ENCODE data around the gene CHAF1A.

DNA sequence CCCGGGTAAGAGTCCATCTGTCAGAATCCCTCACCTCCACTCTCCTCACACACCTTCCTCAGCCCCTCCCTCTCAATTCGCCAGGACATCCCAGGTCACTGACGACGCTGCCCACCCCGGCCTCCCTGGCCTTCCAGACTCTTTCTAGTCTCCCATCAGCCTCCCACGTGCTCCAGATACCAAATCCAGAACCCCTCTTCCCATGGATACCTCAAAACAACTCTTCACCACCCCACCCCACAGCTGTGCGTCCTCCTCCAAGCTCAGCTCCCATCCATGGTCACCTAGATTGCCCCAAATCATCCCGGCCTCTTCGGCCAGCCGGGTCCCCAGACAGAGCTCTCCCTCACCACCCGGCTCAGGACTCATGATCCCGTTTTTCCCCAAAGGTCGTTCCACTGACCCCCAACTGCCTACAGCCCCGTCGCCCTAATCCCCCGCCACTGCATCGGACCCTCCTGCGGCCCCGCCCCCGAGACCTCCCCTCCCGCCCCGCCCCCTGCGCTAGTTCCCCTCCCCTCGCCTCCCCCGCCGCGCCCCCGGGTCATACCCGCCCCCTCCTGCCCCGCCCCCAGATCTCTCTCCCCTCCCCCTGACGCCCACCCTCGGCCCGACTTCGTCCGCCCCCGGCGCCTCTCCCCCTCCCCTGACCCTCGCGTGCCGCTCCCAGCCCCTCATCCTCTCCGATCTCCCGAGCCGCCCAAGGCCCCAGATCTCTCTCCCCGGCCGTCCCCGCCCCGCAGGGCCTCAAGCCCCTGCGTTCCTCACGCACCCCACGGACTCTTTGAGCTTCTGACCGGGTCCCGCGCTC, 54.6 kb downstream of the CHAF1A start:
- TF ChIP-seq SP1 (IDR thresholded peaks at IDR 0.05) (no peak), RAD21 (IDR thresholded peaks at IDR 0.05) (no peak), TAF1 (conservative IDR thresholded peaks at IDR 0.05) (no peak), HNF4G (IDR thresholded peaks at IDR 0.05) (no peak), EGR1 (IDR thresholded peaks at IDR 0.05; ENCODE audit: low read depth in 2 of 2) (no peak)
- TF ChIP-seq, protein P1, sequence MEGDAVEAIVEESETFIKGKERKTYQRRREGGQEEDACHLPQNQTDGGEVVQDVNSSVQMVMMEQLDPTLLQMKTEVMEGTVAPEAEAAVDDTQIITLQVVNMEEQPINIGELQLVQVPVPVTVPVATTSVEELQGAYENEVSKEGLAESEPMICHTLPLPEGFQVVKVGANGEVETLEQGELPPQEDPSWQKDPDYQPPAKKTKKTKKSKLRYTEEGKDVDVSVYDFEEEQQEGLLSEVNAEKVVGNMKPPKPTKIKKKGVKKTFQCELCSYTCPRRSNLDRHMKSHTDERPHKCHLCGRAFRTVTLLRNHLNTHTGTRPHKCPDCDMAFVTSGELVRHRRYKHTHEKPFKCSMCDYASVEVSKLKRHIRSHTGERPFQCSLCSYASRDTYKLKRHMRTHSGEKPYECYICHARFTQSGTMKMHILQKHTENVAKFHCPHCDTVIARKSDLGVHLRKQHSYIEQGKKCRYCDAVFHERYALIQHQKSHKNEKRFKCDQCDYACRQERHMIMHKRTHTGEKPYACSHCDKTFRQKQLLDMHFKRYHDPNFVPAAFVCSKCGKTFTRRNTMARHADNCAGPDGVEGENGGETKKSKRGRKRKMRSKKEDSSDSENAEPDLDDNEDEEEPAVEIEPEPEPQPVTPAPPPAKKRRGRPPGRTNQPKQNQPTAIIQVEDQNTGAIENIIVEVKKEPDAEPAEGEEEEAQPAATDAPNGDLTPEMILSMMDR (IDR thresholded peaks at IDR 0.05; ENCODE audit: low read depth, low read length, missing input control): no peak
- TF ChIP-seq, protein P2, sequence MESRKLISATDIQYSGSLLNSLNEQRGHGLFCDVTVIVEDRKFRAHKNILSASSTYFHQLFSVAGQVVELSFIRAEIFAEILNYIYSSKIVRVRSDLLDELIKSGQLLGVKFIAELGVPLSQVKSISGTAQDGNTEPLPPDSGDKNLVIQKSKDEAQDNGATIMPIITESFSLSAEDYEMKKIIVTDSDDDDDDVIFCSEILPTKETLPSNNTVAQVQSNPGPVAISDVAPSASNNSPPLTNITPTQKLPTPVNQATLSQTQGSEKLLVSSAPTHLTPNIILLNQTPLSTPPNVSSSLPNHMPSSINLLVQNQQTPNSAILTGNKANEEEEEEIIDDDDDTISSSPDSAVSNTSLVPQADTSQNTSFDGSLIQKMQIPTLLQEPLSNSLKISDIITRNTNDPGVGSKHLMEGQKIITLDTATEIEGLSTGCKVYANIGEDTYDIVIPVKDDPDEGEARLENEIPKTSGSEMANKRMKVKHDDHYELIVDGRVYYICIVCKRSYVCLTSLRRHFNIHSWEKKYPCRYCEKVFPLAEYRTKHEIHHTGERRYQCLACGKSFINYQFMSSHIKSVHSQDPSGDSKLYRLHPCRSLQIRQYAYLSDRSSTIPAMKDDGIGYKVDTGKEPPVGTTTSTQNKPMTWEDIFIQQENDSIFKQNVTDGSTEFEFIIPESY (IDR thresholded peaks at IDR 0.05): no peak
- TF ChIP-seq, protein P3, sequence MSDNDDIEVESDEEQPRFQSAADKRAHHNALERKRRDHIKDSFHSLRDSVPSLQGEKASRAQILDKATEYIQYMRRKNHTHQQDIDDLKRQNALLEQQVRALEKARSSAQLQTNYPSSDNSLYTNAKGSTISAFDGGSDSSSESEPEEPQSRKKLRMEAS (IDR thresholded peaks at IDR 0.05): no peak
- TF ChIP-seq, protein P4, sequence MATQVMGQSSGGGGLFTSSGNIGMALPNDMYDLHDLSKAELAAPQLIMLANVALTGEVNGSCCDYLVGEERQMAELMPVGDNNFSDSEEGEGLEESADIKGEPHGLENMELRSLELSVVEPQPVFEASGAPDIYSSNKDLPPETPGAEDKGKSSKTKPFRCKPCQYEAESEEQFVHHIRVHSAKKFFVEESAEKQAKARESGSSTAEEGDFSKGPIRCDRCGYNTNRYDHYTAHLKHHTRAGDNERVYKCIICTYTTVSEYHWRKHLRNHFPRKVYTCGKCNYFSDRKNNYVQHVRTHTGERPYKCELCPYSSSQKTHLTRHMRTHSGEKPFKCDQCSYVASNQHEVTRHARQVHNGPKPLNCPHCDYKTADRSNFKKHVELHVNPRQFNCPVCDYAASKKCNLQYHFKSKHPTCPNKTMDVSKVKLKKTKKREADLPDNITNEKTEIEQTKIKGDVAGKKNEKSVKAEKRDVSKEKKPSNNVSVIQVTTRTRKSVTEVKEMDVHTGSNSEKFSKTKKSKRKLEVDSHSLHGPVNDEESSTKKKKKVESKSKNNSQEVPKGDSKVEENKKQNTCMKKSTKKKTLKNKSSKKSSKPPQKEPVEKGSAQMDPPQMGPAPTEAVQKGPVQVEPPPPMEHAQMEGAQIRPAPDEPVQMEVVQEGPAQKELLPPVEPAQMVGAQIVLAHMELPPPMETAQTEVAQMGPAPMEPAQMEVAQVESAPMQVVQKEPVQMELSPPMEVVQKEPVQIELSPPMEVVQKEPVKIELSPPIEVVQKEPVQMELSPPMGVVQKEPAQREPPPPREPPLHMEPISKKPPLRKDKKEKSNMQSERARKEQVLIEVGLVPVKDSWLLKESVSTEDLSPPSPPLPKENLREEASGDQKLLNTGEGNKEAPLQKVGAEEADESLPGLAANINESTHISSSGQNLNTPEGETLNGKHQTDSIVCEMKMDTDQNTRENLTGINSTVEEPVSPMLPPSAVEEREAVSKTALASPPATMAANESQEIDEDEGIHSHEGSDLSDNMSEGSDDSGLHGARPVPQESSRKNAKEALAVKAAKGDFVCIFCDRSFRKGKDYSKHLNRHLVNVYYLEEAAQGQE (IDR thresholded peaks at IDR 0.05): no peak
- TF ChIP-seq, protein P5, sequence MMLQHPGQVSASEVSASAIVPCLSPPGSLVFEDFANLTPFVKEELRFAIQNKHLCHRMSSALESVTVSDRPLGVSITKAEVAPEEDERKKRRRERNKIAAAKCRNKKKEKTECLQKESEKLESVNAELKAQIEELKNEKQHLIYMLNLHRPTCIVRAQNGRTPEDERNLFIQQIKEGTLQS (IDR thresholded peaks at IDR 0.05): no peak
